Glutamatergic neuron (in vitro differentiated cells): ENCODE measurements around the gene INKA2. TPM values are rescaled to one million over a fixed set of nuclear protein-coding genes. Genes with fewer than 3 reads are reported as not detected.

ENCODE experiments used
- DNase-seq: peaks from one replicate; pipeline ENCODE4 v3.0.0; 2022
- H3K27ac Mint-ChIP-seq: one replicate; pipeline ENCODE4 v1.8.0; 2020; ENCODE audit warnings: mild to moderate bottlenecking, mixed read lengths, inconsistent platforms; ENCODE audit not compliant: unreplicated experiment
- H3K27me3 Mint-ChIP-seq: one replicate; pipeline ENCODE4 v1.8.0; 2020; ENCODE audit warnings: mild to moderate bottlenecking, moderate library complexity, mixed read lengths, inconsistent platforms; ENCODE audit not compliant: unreplicated experiment
- H3K36me3 Mint-ChIP-seq: one replicate; pipeline ENCODE4 v1.8.0; 2020; ENCODE audit warnings: mild to moderate bottlenecking, mixed read lengths, inconsistent platforms; ENCODE audit not compliant: unreplicated experiment
- H3K4me1 Mint-ChIP-seq: one replicate; pipeline ENCODE4 v1.8.0; 2020; ENCODE audit warnings: mild to moderate bottlenecking, low read depth, mixed read lengths, inconsistent platforms; ENCODE audit not compliant: unreplicated experiment
- H3K4me3 Mint-ChIP-seq: one replicate; pipeline ENCODE4 v1.8.0; 2020; ENCODE audit warnings: mild to moderate bottlenecking, mixed read lengths, inconsistent platforms; ENCODE audit not compliant: unreplicated experiment
- H3K9me3 Mint-ChIP-seq: one replicate; pipeline ENCODE4 v1.8.0; 2020; ENCODE audit warnings: mild to moderate bottlenecking, moderate library complexity, mixed read lengths, inconsistent platforms; ENCODE audit not compliant: unreplicated experiment
- CTCF ChIP-seq: fragments of 200-600 bp; sonication (generic); IDR thresholded peaks from one replicate; pipeline ENCODE4 v1.5.0; 2021; ENCODE audit not compliant: partially characterized antibody, unreplicated experiment
- long read RNA-seq: library from polyadenylated mRNA; unstranded; transcript quantifications from one replicate; pipeline ENCODE4 v2.0.0, GENCODE V29; 2020; ENCODE audit not compliant: unreplicated experiment
- total RNA-seq: library from RNA; stranded (reverse); fragmentation: NEBNext Ultra II Directional; extraction: Animal tissue kit (Norgen Biotek cat#: 25700); gene quantifications from one replicate; pipeline ENCODE4 v1.2.1, GENCODE V29; 2021; ENCODE audit not compliant: unreplicated experiment

INKA2 gene
- total RNA-seq = 112 TPM
- long read RNA-seq, full-length matches to known transcripts = 7 of 10 reads
- long read RNA-seq, partial matches to known transcripts = 0 of 10 reads
- long read RNA-seq, other reads (novel, unspliced or antisense) = 3 of 10 reads

DNA sequence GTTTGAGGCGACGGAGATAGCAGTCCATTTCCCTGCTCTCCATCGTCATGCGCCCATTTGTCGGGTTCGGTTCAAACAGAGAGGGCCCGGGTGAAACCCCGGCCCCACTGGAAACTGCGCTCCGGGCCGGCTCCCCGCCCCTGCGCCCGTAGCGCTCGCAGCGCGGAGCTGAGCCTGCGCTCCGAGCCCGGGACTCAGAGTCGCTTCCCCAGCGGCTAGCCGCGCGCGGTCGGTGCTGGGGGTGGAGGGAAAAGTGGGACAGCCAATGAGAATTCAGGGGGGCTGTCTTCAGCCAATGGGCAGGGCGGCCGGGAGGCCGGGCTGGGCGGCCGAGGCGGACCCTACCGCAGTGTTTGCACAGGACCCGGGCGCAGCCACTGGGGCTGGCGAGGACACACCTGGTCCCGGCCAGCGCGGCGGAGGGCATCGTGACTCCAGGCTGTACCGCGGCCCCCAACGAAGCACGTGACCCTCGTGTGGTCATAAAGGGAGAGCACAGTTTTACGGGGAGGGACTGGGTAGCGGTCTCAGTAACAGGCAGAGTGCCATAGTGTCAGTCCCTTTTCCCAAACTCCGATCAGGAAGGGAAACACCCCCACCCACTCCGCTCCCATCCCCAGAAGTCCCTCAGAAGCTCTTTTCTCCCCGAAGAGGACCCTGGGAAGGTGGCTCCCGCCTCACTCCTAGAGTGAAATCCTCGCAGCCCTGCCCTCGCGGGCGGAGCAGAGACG, at the start of gene INKA2:
Gene INKA2, minus strand, starts transcription at position 202 of the 731 bp plus-strand sequence. Its CDS starts 153 bp downstream, at position 49.
- peaks cover 5% of the 10 kb centered on the region for H3K36me3 Mint-ChIP-seq
- peak; percentile 94 for DNase-seq
- no peak for TF ChIP-seq CTCF
- peaks cover 16% of the 10 kb centered on the region for H3K4me1 Mint-ChIP-seq
- H3K27ac Mint-ChIP-seq = no peak within 1 kb of the TSS
- H3K27me3 Mint-ChIP-seq = peaks cover 29% of the 10 kb centered on the region
- peak within 1 kb of the TSS; percentile 100 for H3K4me3 Mint-ChIP-seq
- H3K9me3 Mint-ChIP-seq = peaks cover 27% of the 10 kb centered on the region

DNA sequence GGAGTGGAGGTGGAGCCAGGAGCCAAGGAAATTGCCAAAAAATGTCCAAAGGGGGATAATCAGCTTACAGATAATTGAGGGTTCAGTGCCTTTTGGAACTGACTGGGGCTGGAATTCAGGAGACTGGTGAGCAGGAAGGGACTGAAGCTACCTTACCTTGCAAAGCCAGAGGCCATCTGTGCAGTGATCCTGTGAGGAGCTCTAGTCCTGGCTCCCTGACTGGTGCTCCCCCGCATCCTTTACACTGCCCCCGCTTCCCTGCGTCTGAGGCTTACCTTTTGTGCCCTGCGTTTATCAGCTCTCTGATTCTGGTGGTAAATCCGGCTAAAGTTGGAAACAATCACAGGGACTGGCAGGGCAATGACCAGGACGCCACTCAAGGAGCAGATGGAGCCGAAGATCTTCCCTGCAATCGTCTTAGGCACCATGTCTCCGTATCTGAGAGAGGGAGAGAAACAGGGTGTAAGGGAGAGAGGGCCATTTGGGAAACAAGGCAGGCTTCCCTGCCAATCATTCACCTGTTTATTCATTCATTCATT, 47.5 kb upstream of the INKA2 start:
- Mint-ChIP-seq H3K36me3 (no peaks in the 10 kb centered on the region), H3K4me1 (peaks cover 29% of the 10 kb centered on the region), H3K27ac (no peak overlapping the region), H3K9me3 (peaks cover 7% of the 10 kb centered on the region), H3K27me3 (peaks cover 7% of the 10 kb centered on the region), H3K4me3 (no peak overlapping the region)
- DNase-seq = no peak
- TF ChIP-seq CTCF = no peak

- no peak overlapping the region for H3K4me3 Mint-ChIP-seq
- peaks cover 19% of the 10 kb centered on the region for H3K4me1 Mint-ChIP-seq
- H3K36me3 Mint-ChIP-seq = no peaks in the 10 kb centered on the region
- no peak for DNase-seq
- H3K27ac Mint-ChIP-seq = peak overlapping the region; percentile 11
- H3K27me3 Mint-ChIP-seq = peaks cover 5% of the 10 kb centered on the region
- peaks cover 9% of the 10 kb centered on the region for H3K9me3 Mint-ChIP-seq
- no peak for TF ChIP-seq CTCF
Measured at GRCh38 chr1:111784273-111784901, 45.2 kb upstream of the INKA2 start.

DNA sequence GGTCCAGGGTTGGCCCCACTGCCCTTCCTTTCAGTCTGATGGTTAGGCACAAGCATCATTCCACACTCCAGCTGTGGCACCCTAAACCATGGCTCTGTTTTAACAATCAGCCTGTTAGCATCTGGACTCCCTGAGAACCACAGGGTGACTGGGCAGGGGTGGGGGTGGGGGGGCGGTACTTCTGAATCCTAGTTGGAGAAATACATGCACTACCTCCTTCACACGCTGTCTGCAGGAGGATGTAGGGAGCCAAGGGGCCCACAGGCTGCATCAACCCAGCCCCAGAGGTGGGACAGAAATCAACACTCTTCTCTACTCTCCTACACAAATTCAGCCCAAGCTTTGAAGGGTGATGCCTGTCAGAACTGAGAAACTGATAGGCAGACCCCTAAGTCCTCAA, 40.4 kb upstream of the INKA2 start:
- Mint-ChIP-seq H3K27ac (no peak overlapping the region), H3K4me3 (no peak overlapping the region), H3K36me3 (no peaks in the 10 kb centered on the region), H3K4me1 (peaks cover 2% of the 10 kb centered on the region), H3K27me3 (no peaks in the 10 kb centered on the region), H3K9me3 (peaks cover 3% of the 10 kb centered on the region)
- no peak for DNase-seq
- TF ChIP-seq CTCF = no peak

GRCh38 chr1:111778541-111779051, 39.4 kb upstream of the INKA2 start:
- peaks cover 2% of the 10 kb centered on the region for H3K4me1 Mint-ChIP-seq

More at GRCh38 chr1:111778541-111779051, 39.4 kb upstream of the INKA2 start:
- peaks cover 2% of the 10 kb centered on the region for H3K9me3 Mint-ChIP-seq
- no peak overlapping the region for H3K4me3 Mint-ChIP-seq
- H3K36me3 Mint-ChIP-seq = no peaks in the 10 kb centered on the region
- H3K27me3 Mint-ChIP-seq = no peaks in the 10 kb centered on the region
- no peak overlapping the region for H3K27ac Mint-ChIP-seq
- no peak for DNase-seq
- no peak for TF ChIP-seq CTCF
